ENCODE data around the gene RAMACL. TPM values are rescaled to one million over a fixed set of nuclear protein-coding genes. Genes with fewer than 3 reads are reported as not detected.

Gene RAMACL
- total and polyA plus RNA-seq, 2 experiments from 2014 or later, result 1.1 TPM

GRCh38 chr6:166626177-166627032 lies 39.9 kb upstream of the RAMACL start:
- H2AFZ ChIP-seq, result peak overlapping the region; percentile 83
- TF ChIP-seq, protein P1, sequence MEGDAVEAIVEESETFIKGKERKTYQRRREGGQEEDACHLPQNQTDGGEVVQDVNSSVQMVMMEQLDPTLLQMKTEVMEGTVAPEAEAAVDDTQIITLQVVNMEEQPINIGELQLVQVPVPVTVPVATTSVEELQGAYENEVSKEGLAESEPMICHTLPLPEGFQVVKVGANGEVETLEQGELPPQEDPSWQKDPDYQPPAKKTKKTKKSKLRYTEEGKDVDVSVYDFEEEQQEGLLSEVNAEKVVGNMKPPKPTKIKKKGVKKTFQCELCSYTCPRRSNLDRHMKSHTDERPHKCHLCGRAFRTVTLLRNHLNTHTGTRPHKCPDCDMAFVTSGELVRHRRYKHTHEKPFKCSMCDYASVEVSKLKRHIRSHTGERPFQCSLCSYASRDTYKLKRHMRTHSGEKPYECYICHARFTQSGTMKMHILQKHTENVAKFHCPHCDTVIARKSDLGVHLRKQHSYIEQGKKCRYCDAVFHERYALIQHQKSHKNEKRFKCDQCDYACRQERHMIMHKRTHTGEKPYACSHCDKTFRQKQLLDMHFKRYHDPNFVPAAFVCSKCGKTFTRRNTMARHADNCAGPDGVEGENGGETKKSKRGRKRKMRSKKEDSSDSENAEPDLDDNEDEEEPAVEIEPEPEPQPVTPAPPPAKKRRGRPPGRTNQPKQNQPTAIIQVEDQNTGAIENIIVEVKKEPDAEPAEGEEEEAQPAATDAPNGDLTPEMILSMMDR (IDR thresholded peaks at IDR 0.05; ENCODE audit: poor library complexity), result no peak
- TF ChIP-seq EZH2phosphoT487 (IDR thresholded peaks at IDR 0.05; ENCODE audit: low read depth, severe bottlenecking, unreplicated experiment), result no peak
- no peak for TF ChIP-seq EZH2 (IDR thresholded peaks at IDR 0.05; ENCODE audit: borderline replicate concordance)
- WGBS (ENCODE audit: low lambda C conversion rate, missing lambda C conversion rate), result 2% methylated on average over 59 of the region's 66 CpGs
- no peaks in the 10 kb centered on the region for H3K36me3 ChIP-seq (replicated peaks; ENCODE audit: insufficient read depth, low read depth)
- DNase-seq (ENCODE audit: low spot score), result peak; percentile 77
- peaks cover 8% of the 10 kb centered on the region for H3K27me3 ChIP-seq
- peaks cover 40% of the 10 kb centered on the region for H3K79me2 ChIP-seq
- H3K9me2 ChIP-seq (replicated peaks; ENCODE audit: insufficient read depth), result no peaks in the 10 kb centered on the region
- peak overlapping the region; percentile 90 for H3K27ac ChIP-seq
- H4K20me1 ChIP-seq (ENCODE audit: insufficient read depth, poor library complexity, severe bottlenecking), result no peaks in the 10 kb centered on the region
- peak overlapping the region; percentile 94 for H3K4me2 ChIP-seq
- peaks cover 15% of the 10 kb centered on the region for H3K4me1 ChIP-seq (ENCODE audit: insufficient read depth)
- peak overlapping the region; percentile 91 for H3K4me3 ChIP-seq
- H3K9me3 ChIP-seq (ENCODE audit: low read depth), result no peaks in the 10 kb centered on the region

DNA sequence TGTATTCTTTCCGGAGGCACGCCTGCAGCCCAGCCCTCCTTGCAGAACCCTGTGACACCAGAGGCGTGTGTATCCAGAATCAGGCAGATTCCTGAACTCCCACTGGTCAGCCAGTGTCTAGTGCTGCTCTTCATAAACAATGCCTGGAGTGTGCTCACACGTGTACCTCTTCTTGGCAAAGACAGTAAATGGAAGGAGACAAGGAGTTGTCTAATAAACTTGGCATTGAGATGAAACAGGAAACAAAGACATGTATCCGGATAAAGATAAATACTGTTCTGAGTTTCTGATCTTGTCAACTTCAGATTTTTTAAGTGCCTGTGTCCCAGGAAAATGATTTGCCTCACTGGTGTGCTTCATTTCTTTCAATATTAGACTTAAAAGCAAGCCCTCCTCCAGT lies 38.9 kb upstream of the RAMACL start:
- H3K79me2 ChIP-seq, result peaks cover 50% of the 10 kb centered on the region
- 46% methylated on average over 5 of the region's 5 CpGs for WGBS (ENCODE audit: low lambda C conversion rate, missing lambda C conversion rate)

DNA sequence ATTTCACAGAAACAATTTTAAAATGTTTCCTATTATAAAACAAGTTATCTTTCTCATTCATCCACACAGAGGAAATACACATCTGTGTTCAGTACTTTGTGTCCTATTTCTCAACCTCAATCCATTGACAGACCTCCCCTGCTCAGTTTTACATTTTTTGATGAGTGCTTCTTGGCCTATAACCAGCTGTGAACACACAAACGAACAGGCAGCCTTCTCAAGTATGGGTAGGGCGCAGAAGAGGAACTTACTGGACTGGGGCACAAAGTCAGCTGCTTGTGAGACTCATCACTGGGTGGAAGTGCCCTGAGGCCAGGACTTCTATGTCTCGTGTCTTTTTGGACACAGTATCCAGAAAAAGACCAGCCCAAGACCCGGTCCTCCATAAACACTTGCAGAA lies 37.8 kb upstream of the RAMACL start:
- Histone ChIP-seq H3K9me3 (ENCODE audit: low read depth) (no peaks in the 10 kb centered on the region), H3K4me2 (peak overlapping the region; percentile 94), H3K27ac (peak overlapping the region; percentile 59), H3K4me1 (ENCODE audit: insufficient read depth) (peaks cover 33% of the 10 kb centered on the region), H3K36me3 (replicated peaks; ENCODE audit: insufficient read depth, low read depth) (no peaks in the 10 kb centered on the region), H2AFZ (no peak overlapping the region), H3K79me2 (peaks cover 51% of the 10 kb centered on the region), H3K4me3 (no peak overlapping the region), H3K9me2 (replicated peaks; ENCODE audit: insufficient read depth) (no peaks in the 10 kb centered on the region), H3K27me3 (no peaks in the 10 kb centered on the region), H4K20me1 (ENCODE audit: insufficient read depth, poor library complexity, severe bottlenecking) (no peaks in the 10 kb centered on the region)
- WGBS (ENCODE audit: low lambda C conversion rate, missing lambda C conversion rate), result 75% methylated on average over 4 of the region's 4 CpGs
- TF ChIP-seq EZH2 (IDR thresholded peaks at IDR 0.05; ENCODE audit: borderline replicate concordance), result no peak
- no peak for TF ChIP-seq EZH2phosphoT487 (IDR thresholded peaks at IDR 0.05; ENCODE audit: low read depth, severe bottlenecking, unreplicated experiment)
- TF ChIP-seq, protein P1 (IDR thresholded peaks at IDR 0.05; ENCODE audit: poor library complexity), result no peak
- DNase-seq (ENCODE audit: low spot score), result peak; percentile 42

More for the DNA sequence above, 38.9 kb upstream of the RAMACL start:
- H3K4me1 ChIP-seq (ENCODE audit: insufficient read depth), result peaks cover 25% of the 10 kb centered on the region
- no peaks in the 10 kb centered on the region for H3K9me3 ChIP-seq (ENCODE audit: low read depth)
- DNase-seq (ENCODE audit: low spot score), result peak; percentile 38
- H4K20me1 ChIP-seq (ENCODE audit: insufficient read depth, poor library complexity, severe bottlenecking), result no peaks in the 10 kb centered on the region
- no peaks in the 10 kb centered on the region for H3K9me2 ChIP-seq (replicated peaks; ENCODE audit: insufficient read depth)
- no peak overlapping the region for H3K4me3 ChIP-seq
- peak overlapping the region; percentile 90 for H3K27ac ChIP-seq
- TF ChIP-seq EZH2phosphoT487 (IDR thresholded peaks at IDR 0.05; ENCODE audit: low read depth, severe bottlenecking, unreplicated experiment) (no peak), EZH2 (IDR thresholded peaks at IDR 0.05; ENCODE audit: borderline replicate concordance) (no peak)
- TF ChIP-seq, protein P1 (IDR thresholded peaks at IDR 0.05; ENCODE audit: poor library complexity), result no peak
- no peak overlapping the region for H2AFZ ChIP-seq
- peak overlapping the region; percentile 94 for H3K4me2 ChIP-seq
- H3K36me3 ChIP-seq (replicated peaks; ENCODE audit: insufficient read depth, low read depth), result no peaks in the 10 kb centered on the region
- H3K27me3 ChIP-seq, result peaks cover 8% of the 10 kb centered on the region
